DND-41 (cell line): ENCODE data around the gene SCRG1.

ENCODE experiments used
- ATAC-seq: fragments of 200-7000 bp; cut with Tn5 transposase; 3 replicates; pipeline ENCODE4 v1.9.1; 2021; ENCODE audit warnings: low read depth; ENCODE audit not compliant: insufficient read depth
- DNase-seq: peaks from one replicate; pipeline ENCODE4 v3.0.0-alpha.2; 2020
- H2AFZ ChIP-seq: 2 replicates; pipeline ENCODE4 v1.6.0; 2012; ENCODE audit warnings: low read depth, low read length
- H3K27ac ChIP-seq: 2 replicates; pipeline ENCODE4 v1.5.1; 2012; ENCODE audit warnings: low read length, inconsistent platforms
- H3K27me3 ChIP-seq: fragments of 200-600 bp; sonication (generic); 2 replicates; pipeline ENCODE4 v1.6.0; 2012; ENCODE audit warnings: low read length, mild to moderate bottlenecking, inconsistent platforms; ENCODE audit not compliant: insufficient read depth, poor library complexity
- H3K36me3 ChIP-seq: 2 replicates; pipeline ENCODE4 v1.5.1; 2012; ENCODE audit warnings: low read length, inconsistent platforms; ENCODE audit not compliant: insufficient read depth
- H3K4me1 ChIP-seq: 2 replicates; pipeline ENCODE4 v1.5.1; 2012; ENCODE audit warnings: mild to moderate bottlenecking, low read length; ENCODE audit not compliant: insufficient read depth
- H3K4me2 ChIP-seq: 2 replicates; pipeline ENCODE4 v1.6.0; 2012; ENCODE audit warnings: mild to moderate bottlenecking, moderate library complexity, low read length, inconsistent platforms; ENCODE audit not compliant: insufficient read depth
- H3K4me3 ChIP-seq, 2 experiments: fragments of 200-600 bp in 1 of 2; shearing (Covaris generic) in 1 of 2; 2 replicates each; pipeline ENCODE4 v1.5.1; 2012 to 2016; ENCODE audit warnings: inconsistent platforms in 2 of 2, low read length in 2 of 2, mild to moderate bottlenecking in 2 of 2, low read depth in 1 of 2, moderate library complexity in 1 of 2
- H3K79me2 ChIP-seq: 2 replicates; pipeline ENCODE4 v1.6.0; 2012; ENCODE audit warnings: low read length, inconsistent platforms; ENCODE audit not compliant: insufficient read depth
- H3K9ac ChIP-seq: 2 replicates; pipeline ENCODE4 v1.6.0; 2012; ENCODE audit warnings: low read depth, mild to moderate bottlenecking, inconsistent platforms, low read length, moderate library complexity
- H3K9me3 ChIP-seq: 2 replicates; pipeline ENCODE4 v1.5.1; 2012; ENCODE audit warnings: low read length, moderate library complexity, mild to moderate bottlenecking, inconsistent platforms; ENCODE audit not compliant: insufficient read depth, severe bottlenecking
- H4K20me1 ChIP-seq: 2 replicates; pipeline ENCODE4 v1.6.0; 2012; ENCODE audit warnings: low read length; ENCODE audit not compliant: insufficient read depth
- CTCF ChIP-seq: IDR thresholded peaks from 2 replicates; pipeline ENCODE4 v1.5.1; 2012; ENCODE audit warnings: borderline replicate concordance, low read length, moderate library complexity, mild to moderate bottlenecking; ENCODE audit not compliant: poor library complexity, severe bottlenecking; ENCODE audit errors: extremely low read depth
- EZH2 ChIP-seq: IDR thresholded peaks from 3 replicates; pipeline ENCODE4 v1.6.1; 2012; ENCODE audit warnings: borderline replicate concordance, low read depth, mild to moderate bottlenecking, moderate library complexity, low read length, inconsistent platforms; ENCODE audit not compliant: severe bottlenecking

SCRG1 gene

DNA sequence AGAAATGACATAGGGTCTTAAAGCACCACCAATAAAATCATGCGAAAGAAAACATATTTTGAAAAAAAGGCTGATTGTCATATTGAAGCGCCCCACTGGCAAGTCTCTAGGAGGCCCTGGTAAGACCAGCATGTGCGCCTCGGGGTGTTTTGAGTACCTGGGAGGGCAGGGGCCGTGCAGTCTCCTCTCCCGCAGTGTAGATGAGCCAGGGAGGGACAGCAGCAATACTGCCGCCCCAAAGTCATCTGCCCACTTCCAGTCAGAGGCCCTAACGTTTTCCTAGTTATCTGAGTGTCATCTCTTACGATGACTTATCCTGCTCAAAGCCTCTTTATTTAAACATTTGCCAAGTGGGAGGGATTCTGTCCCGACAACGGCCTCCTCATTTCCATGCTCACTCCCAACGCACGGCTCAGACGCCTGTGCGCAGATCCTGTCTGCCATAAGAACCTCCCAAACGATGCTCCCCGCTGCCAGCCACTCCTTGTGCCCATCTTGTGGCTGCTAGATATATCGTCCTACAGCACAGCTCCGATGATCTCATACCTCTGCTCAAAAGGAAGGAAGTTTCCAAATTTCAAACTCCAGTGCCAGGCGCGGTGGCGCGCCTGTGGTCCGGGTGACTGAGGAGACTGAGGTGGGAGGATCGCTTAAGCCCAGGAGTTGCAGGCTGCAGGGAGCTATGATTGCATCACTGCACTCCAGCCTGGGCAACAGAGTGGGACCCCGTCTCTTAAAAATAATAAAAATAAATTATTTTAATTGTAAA lies 17.2 kb upstream of the SCRG1 start:
- Histone ChIP-seq H3K79me2 (no peaks in the 10 kb centered on the region), H3K4me1 (peaks cover 8% of the 10 kb centered on the region), H3K4me2 (no peak overlapping the region), H4K20me1 (no peaks in the 10 kb centered on the region), H3K9me3 (no peaks in the 10 kb centered on the region), H3K36me3 (no peaks in the 10 kb centered on the region), H2AFZ (no peak overlapping the region), H3K27ac (no peak overlapping the region), H3K9ac (no peak overlapping the region), H3K27me3 (no peaks in the 10 kb centered on the region), H3K4me3 (no peak overlapping the region)
- ATAC-seq (no peak), DNase-seq (no peak)
- no peak for TF ChIP-seq EZH2
- no peak for TF ChIP-seq CTCF

DNA sequence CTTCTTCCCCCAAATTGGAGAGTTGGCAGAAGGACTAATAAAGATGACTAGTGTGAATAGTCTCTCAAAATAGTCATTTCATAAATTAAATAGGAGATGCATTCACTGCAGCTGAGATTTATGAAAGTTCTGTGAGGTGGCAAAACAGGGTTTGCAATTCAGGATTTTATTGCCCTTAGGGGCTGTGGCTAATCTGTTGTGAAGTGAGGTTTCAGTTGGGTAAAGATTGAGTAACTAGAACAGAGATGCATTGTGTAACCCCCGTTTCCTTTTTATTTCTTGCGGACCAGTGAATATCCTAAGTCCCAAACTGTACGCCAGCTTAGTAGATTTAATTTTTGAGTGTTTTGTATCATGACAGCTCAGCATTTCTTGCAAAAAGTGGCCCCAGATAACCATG lies 16.2 kb upstream of the SCRG1 start:
- no peaks in the 10 kb centered on the region for H4K20me1 ChIP-seq
- no peak overlapping the region for H2AFZ ChIP-seq
- H3K27ac ChIP-seq, result no peak overlapping the region
- H3K4me2 ChIP-seq, result no peak overlapping the region
- no peak for TF ChIP-seq EZH2
- TF ChIP-seq CTCF, result no peak
- ATAC-seq, result no peak
- H3K9ac ChIP-seq, result no peak overlapping the region
- no peak overlapping the region for H3K4me3 ChIP-seq
- H3K36me3 ChIP-seq, result no peaks in the 10 kb centered on the region
- no peaks in the 10 kb centered on the region for H3K9me3 ChIP-seq
- H3K27me3 ChIP-seq, result no peaks in the 10 kb centered on the region
- DNase-seq, result no peak
- no peaks in the 10 kb centered on the region for H3K79me2 ChIP-seq
- no peaks in the 10 kb centered on the region for H3K4me1 ChIP-seq

- H2AFZ ChIP-seq, result no peak overlapping the region
- no peak overlapping the region for H3K9ac ChIP-seq
- H3K27me3 ChIP-seq, result no peaks in the 10 kb centered on the region
- no peak for TF ChIP-seq EZH2
- no peak for TF ChIP-seq CTCF
- ATAC-seq (no peak), DNase-seq (no peak)
- no peaks in the 10 kb centered on the region for H4K20me1 ChIP-seq
- no peaks in the 10 kb centered on the region for H3K4me1 ChIP-seq
- no peaks in the 10 kb centered on the region for H3K79me2 ChIP-seq
- no peak overlapping the region for H3K4me2 ChIP-seq
- no peak overlapping the region for H3K4me3 ChIP-seq
- no peak overlapping the region for H3K27ac ChIP-seq
- no peaks in the 10 kb centered on the region for H3K9me3 ChIP-seq
- no peaks in the 10 kb centered on the region for H3K36me3 ChIP-seq
These were observed 15.5 kb upstream of the SCRG1 start for GRCh38 chr4:173414456-173414855.
